Spleen (tissue), 7 donors: ENCODE results near the gene STARD9.

Source experiments
- POLR2A ChIP-seq, 3 donors: fragments of 450-650 bp; IDR thresholded peaks; one replicate each; pipeline ENCODE4 v1.5.1; 2017; ENCODE audit warnings: antibody characterized with exemption in 3 of 3, mild to moderate bottlenecking in 1 of 3
- POLR2AphosphoS5 ChIP-seq, 3 donors: sonication (generic); formaldehyde crosslinking; IDR thresholded peaks; one replicate each; pipeline ENCODE4 v1.5.1; 2017; ENCODE audit warnings: antibody characterized with exemption in 3 of 3
- TF ChIP-seq, protein P1 (sequence below), 11 experiments: fragments of 200-600 bp in 7 of 11; fragments of 450-650 bp in 4 of 11; sonication (generic) in 4 of 11; IDR thresholded peaks in 8 of 11; conservative IDR thresholded peaks in 3 of 11; 1 replicate in 7 of 11; 2 replicates in 4 of 11; pipeline versions ENCODE4 v1.4.0 to v1.8.0; 2016 to 2021; ENCODE audit warnings: antibody characterized with exemption in 11 of 11, inconsistent platforms in 4 of 11, mild to moderate bottlenecking in 1 of 11
- donor health status: DM: no; HTN: no; CAD: no; lungs with moderate emphysema.
- donor health status: DM: no; HTN: no; CAD: no.
- donor health status: DM: no; HTN: no; CAD: no.

DNA sequence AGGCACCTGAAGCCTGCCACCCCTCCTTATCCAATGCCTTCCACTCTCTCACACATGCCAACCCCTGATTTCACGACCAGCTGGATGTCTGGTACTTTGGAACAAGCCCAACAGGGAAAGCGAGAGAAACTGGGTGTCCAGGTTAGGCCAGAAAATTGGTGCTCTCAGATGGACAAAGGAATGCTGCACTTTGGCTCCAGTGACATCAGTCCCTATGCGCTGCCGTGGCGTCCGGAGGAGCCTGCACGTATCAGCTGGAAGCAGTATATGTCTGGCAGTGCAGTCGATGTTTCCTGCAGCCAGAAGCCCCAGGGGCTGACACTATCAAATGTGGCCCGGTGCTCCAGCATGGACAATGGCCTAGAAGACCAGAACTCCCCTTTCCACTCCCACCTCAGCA, 116.4 kb downstream of the STARD9 start:
- TF ChIP-seq, protein P1, sequence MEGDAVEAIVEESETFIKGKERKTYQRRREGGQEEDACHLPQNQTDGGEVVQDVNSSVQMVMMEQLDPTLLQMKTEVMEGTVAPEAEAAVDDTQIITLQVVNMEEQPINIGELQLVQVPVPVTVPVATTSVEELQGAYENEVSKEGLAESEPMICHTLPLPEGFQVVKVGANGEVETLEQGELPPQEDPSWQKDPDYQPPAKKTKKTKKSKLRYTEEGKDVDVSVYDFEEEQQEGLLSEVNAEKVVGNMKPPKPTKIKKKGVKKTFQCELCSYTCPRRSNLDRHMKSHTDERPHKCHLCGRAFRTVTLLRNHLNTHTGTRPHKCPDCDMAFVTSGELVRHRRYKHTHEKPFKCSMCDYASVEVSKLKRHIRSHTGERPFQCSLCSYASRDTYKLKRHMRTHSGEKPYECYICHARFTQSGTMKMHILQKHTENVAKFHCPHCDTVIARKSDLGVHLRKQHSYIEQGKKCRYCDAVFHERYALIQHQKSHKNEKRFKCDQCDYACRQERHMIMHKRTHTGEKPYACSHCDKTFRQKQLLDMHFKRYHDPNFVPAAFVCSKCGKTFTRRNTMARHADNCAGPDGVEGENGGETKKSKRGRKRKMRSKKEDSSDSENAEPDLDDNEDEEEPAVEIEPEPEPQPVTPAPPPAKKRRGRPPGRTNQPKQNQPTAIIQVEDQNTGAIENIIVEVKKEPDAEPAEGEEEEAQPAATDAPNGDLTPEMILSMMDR (IDR thresholded peaks at IDR 0.05 in 8 of 11, conservative IDR thresholded peaks at IDR 0.05 in 3 of 11), result no peak
- TF ChIP-seq POLR2AphosphoS5 (IDR thresholded peaks at IDR 0.05) (no peak), POLR2A (IDR thresholded peaks at IDR 0.05) (no peak)
